M059J (cell line): ENCODE data around the gene LRRN4. TPM values are rescaled to one million over a fixed set of nuclear protein-coding genes. Genes with fewer than 3 reads are reported as not detected.

Source experiments
- DNase-seq: peaks from one replicate; pipeline ENCODE4 v3.0.0-alpha.2; 2012; ENCODE audit warnings: low read depth
- total RNA-seq: library from RNA; depleted of rRNA; stranded (reverse); fragments of >200 nt; shearing (Covaris generic); gene quantifications from 2 replicates; pipeline ENCODE4 v1.2.3, GENCODE V29; 2014; rRNA removed

LRRN4 gene
- total RNA-seq, result 0.76 and 1.3 TPM in 2 replicates

- peak; percentile 91 for DNase-seq
Measured at GRCh38 chr20:6053776-6054688, at the start of gene LRRN4. TSS of gene LRRN4 (minus strand) at chr20:6054060. CDS start at chr20:6052799, 1,261 bp downstream.

GRCh38 chr20:6103301-6103700 lies 49.4 kb upstream of the LRRN4 start:
- no peak for DNase-seq

- DNase-seq, result no peak
Measured at GRCh38 chr20:6101346-6101745, 47.5 kb upstream of the LRRN4 start.

GRCh38 chr20:6100246-6100645 lies 46.4 kb upstream of the LRRN4 start:
- DNase-seq, result no peak

- no peak for DNase-seq
Measured at GRCh38 chr20:6099819-6100218, 46.0 kb upstream of the LRRN4 start.

- DNase-seq, result no peak
Measured at GRCh38 chr20:6095409-6095808, 41.5 kb upstream of the LRRN4 start.

- no peak for DNase-seq
Measured at GRCh38 chr20:6094565-6094964, 40.7 kb upstream of the LRRN4 start.

GRCh38 chr20:6094063-6094462 lies 40.2 kb upstream of the LRRN4 start:
- DNase-seq, result no peak

GRCh38 chr20:6091661-6092060 lies 37.8 kb upstream of the LRRN4 start:
- no peak for DNase-seq

GRCh38 chr20:6086868-6087267 lies 33.0 kb upstream of the LRRN4 start:
- no peak for DNase-seq

GRCh38 chr20:6083926-6084325 lies 30.1 kb upstream of the LRRN4 start:
- no peak for DNase-seq

- peak; percentile 72 for DNase-seq
Measured at GRCh38 chr20:6081236-6081635, 27.4 kb upstream of the LRRN4 start.

- no peak for DNase-seq
Measured at GRCh38 chr20:6079016-6079415, 25.2 kb upstream of the LRRN4 start.

GRCh38 chr20:6075428-6076219 lies 21.8 kb upstream of the LRRN4 start:
- DNase-seq, result no peak

GRCh38 chr20:6074784-6075183 lies 20.9 kb upstream of the LRRN4 start:
- no peak for DNase-seq

- peak; percentile 66 for DNase-seq
Measured at GRCh38 chr20:6074145-6074561, 20.3 kb upstream of the LRRN4 start.

GRCh38 chr20:6070829-6071695 lies 17.2 kb upstream of the LRRN4 start:
- peak; percentile 19 for DNase-seq

GRCh38 chr20:6069669-6070068 lies 15.8 kb upstream of the LRRN4 start:
- DNase-seq, result no peak

GRCh38 chr20:6067763-6068318 lies 14.0 kb upstream of the LRRN4 start:
- DNase-seq, result no peak

- no peak for DNase-seq
Measured at GRCh38 chr20:6066582-6066981, 12.7 kb upstream of the LRRN4 start.

- DNase-seq, result peak; percentile 32
Measured at GRCh38 chr20:6061544-6061943, 7.7 kb upstream of the LRRN4 start.
